ENCODE results near the gene MRPL32.

MRPL32 gene

GRCh38 chr7:42964293-42964692, 32.1 kb downstream of the MRPL32 start:
- no peak for DNase-seq (ENCODE audit: low read depth)
- TF ChIP-seq CTCF (IDR thresholded peaks at IDR 0.05; ENCODE audit: low read length, missing control alignments) = no peak
- H3K4me3 ChIP-seq (replicated peaks; ENCODE audit: low read depth, low read length) = no peak overlapping the region

- no peak for TF ChIP-seq CTCF (IDR thresholded peaks at IDR 0.05; ENCODE audit: low read length, missing control alignments)
- DNase-seq (ENCODE audit: low read depth) = peak; percentile 73
- H3K4me3 ChIP-seq (replicated peaks; ENCODE audit: low read depth, low read length) = no peak overlapping the region
Observed at GRCh38 chr7:42964849-42965805, 33.0 kb downstream of the MRPL32 start.

GRCh38 chr7:42967391-42967790, 35.2 kb downstream of the MRPL32 start:
- DNase-seq (ENCODE audit: low read depth) = no peak
- no peak for TF ChIP-seq CTCF (IDR thresholded peaks at IDR 0.05; ENCODE audit: low read length, missing control alignments)
- H3K4me3 ChIP-seq (replicated peaks; ENCODE audit: low read depth, low read length) = no peak overlapping the region

- no peak for TF ChIP-seq CTCF (IDR thresholded peaks at IDR 0.05; ENCODE audit: low read length, missing control alignments)
- DNase-seq (ENCODE audit: low read depth) = peak; percentile 99
- no peak overlapping the region for H3K4me3 ChIP-seq (replicated peaks; ENCODE audit: low read depth, low read length)
Observed at GRCh38 chr7:42972699-42973500, 40.7 kb downstream of the MRPL32 start.

- no peak overlapping the region for H3K4me3 ChIP-seq (replicated peaks; ENCODE audit: low read depth, low read length)
- no peak for TF ChIP-seq CTCF (IDR thresholded peaks at IDR 0.05; ENCODE audit: low read length, missing control alignments)
- DNase-seq (ENCODE audit: low read depth) = no peak
Observed at GRCh38 chr7:42976371-42976770, 44.2 kb downstream of the MRPL32 start.

- DNase-seq (ENCODE audit: low read depth) = peak; percentile 54
- H3K4me3 ChIP-seq (replicated peaks; ENCODE audit: low read depth, low read length) = no peak overlapping the region
- TF ChIP-seq CTCF (IDR thresholded peaks at IDR 0.05; ENCODE audit: low read length, missing control alignments) = no peak
Observed at GRCh38 chr7:42978496-42978895, 46.3 kb downstream of the MRPL32 start.
